Stimulated activated CD8-positive, alpha-beta memory T cell treated with anti-CD3 and anti-CD28 coated beads, Interleukin-4, amount 100 ng/mL, for 48 hours (primary cell): ENCODE data around the gene RARRES2.
"Not testable (repeated sequence)": the region's sequence is repeated elsewhere in the genome, so short reads cannot be mapped to it uniquely, and the experiment has no call there.

Experiments used
- DNase-seq: peaks from one replicate; pipeline ENCODE4 v3.0.0-alpha.2; 2020

The RARRES2 gene

DNA sequence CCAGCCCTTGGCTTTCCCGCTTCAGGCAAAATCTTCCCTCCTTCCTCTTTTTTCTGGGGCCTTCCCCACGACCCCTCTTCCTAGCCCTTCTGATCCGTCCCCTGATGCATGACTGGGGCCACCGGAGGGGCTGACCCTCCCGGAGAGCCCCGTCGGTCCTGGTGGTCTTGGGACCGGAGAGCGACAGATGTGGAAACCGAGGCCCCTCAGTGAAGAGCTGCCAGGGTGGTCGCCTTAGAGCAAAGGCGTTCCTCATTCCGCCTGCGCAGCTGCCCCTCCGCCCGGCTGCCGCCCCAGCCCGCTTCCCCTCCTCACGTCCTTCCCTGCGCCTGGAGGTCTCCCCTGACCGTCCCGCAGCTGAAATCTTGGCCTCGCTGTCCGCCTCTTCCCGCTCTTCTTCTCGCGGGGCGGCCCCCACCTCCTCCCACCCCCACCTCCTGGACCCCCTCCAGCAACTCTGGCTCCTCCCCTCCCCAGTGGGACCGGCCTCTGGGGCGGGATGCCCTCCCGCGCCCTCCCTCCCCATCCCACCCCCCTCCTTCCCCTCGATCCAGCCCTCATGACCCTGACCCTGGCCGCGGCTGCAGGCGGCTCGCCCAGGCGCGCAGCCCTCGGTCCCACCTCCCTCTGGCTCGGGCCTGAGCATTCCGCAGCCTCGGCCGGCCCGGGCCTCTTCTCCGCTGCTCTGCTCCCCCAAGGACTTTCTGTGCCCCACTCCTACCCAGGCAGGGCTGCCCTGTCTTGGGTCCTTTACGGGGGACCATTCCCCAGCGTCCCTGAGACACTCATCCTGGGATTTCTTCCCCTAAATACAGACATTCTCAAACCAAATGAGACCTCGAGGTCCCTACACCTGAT lies at the start of gene RARRES2:
Gene RARRES2 (minus strand): TSS at position 367 of the 858 bp plus-strand sequence. CDS start 1,020 bp downstream, outside the sequence.
- DNase-seq: no peak

DNA sequence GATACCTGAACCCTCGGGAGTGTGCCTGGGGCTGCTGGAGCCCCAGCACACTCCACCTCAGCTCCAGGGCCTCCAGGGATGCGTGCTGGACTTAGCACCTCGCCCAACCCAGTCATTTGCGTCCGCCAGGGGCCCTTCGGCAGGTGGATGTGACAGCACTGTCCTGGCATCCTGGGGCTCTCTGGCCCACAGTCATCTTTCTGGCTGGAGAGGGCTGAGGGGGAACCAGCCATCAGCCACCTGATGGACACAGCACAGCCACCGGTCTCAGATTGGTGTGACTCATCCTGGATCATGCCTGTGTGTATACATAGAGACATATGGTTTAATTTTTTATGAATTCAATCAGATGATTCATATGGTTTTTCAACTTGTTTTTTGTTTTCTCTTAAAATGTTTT lies 48.8 kb upstream of the RARRES2 start:
- DNase-seq: no peak

DNA sequence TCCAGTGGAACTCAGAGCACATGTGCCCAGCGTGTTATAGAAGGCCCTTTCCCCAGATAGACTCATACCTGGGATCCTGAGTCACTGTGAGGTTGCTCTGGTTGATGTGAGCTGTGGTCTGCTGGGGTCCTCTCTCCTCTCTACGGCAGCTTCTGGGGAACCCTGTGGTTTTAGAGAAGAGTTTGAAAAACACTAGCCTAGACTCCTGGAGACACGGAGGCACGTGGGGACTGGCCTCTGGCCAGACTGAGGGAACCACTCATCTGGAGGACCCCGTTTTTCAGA lies 48.0 kb upstream of the RARRES2 start:
- DNase-seq: peak; percentile 53

DNA sequence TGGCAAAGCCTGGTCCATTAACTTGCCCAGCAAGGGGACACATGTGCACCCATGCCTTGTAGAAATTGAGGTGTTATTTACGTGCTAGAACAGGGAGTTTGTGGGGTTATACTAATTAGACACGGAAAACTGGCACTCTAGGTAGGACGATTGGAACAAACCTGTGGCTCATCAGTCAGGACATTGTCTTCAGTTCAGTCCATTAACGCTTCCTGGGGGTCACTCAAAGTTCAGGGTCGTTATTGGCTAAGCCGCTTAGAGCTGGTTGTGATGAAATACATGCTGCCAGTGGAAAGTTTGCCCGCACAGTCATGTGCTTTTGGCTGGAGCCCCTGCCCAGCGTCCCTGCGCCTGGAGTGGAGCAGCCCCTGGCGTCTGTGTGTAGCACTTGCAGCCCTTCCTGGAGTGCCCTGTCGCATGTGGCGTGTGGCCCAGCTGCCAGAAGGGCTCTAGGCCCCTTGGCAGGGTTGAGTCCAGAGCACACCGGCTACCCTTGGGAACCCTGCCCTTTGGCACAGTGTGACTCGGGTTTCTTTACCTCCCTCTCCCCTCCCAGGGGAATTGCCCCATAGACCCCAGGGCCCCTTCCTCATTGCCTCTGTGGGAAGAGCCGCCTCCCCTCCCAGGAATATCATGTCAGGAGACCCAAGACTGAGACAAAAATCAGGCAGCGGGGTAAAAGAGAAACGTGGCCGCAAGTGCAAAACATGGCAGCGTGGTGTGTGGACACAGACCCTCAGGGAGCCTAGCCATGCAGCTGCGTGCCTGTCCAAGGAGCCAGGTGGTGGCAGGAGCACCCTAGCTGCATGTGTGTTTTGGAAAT lies 47.5 kb upstream of the RARRES2 start:
- DNase-seq: no peak

DNA sequence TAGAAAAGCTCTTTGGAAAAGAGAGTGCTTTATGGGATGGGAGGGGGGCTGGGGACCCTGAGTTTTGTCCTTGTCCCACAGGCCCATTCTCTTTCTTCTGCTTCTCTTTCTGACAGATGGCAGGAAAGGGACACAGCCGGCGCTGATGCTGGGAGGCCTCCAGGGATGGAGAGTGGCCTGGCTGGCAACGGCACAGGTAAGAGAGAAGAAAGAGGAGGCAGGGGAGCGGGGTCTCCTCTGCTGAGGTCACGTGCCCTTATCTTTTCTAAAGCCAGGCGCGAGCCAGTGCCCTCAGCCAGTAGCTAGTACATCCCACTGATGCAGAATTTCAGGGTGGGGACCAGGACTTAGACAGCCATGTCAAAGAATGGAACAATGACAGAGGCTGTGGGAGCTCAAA lies 46.9 kb upstream of the RARRES2 start:
- no peak for DNase-seq

DNA sequence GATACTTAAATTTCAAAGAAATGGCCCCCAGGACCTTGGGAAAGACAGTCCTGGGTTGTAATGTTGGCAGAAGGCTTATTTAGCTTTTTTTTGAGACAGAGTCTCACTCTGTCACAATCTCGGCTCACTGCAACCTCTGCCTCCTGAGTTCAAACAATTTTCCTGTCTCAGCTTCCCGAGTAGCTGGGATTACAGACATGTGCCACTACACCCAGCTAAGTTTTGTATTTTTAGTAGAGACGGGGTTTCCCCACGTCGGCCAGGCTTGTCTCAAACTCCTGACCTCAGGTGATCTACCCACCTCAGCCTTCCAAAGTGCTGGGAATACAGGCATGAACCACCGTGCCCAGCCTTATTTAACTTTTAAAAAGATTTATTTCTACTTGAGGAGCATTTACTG lies 44.5 kb upstream of the RARRES2 start:
- DNase-seq: not testable (repeated sequence)

DNA sequence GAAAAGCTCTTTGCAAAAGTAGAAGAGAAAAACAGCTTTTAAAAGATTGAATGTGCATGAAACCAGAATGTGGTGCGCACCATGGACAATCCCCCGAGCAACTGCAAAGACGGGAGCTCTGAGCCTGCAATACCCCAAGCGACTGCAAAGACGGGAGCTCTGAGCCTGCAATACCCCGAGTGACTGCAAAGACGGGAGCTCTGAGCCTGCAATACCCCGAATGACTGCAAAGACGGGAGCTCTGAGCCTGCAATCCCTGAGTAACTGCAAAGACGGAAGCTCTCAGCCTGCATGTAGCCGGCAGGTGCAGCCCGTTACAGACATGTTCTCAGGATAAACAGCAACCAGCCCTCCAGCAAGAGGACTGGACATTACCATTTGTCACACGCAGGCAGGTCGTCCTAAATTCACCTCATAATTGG lies 43.9 kb upstream of the RARRES2 start:
- no peak for DNase-seq

DNA sequence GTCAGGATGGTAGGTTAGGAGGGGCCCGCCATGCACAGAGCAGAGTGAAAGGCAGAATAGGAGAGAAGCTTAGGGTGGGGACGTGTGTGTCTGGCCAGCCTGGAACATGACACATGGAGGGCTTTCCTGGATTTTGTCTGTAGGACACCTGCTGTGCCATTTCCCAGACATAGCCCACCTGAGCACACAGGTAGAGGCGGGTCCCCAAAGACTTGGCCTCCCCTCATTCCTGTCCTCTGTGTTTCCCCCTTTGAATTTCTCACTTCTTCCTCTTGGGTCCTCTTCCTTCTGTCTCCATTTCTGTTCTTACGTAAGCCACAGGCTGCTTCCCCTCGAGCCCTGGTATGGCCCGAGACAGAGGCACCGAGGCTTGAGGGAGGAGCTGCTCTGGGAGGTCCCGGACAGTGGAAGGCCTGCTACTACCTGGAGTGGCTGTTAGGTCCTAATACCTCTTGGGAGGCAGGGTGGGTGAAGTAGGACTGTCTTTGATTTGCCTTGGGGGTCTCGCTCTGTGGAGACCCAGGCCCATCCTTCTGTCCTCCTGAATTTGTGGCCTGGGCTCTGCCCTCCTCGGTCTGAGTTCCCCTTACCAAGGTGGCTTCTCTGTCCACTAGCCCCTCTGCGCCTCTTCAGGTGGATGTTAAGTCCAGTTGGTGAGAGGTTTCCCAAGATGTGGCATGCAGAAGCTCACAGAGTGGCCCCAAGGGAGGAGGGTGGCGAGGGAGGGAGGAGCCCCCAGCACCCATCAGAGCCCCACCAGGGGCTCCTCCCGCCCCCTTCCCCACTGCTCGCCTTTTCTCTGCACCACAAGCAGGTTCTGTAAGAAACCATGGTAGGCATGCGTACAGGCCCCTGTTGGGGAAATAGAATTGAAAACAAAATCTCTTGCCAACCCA lies 43.2 kb upstream of the RARRES2 start:
- DNase-seq: no peak

DNA sequence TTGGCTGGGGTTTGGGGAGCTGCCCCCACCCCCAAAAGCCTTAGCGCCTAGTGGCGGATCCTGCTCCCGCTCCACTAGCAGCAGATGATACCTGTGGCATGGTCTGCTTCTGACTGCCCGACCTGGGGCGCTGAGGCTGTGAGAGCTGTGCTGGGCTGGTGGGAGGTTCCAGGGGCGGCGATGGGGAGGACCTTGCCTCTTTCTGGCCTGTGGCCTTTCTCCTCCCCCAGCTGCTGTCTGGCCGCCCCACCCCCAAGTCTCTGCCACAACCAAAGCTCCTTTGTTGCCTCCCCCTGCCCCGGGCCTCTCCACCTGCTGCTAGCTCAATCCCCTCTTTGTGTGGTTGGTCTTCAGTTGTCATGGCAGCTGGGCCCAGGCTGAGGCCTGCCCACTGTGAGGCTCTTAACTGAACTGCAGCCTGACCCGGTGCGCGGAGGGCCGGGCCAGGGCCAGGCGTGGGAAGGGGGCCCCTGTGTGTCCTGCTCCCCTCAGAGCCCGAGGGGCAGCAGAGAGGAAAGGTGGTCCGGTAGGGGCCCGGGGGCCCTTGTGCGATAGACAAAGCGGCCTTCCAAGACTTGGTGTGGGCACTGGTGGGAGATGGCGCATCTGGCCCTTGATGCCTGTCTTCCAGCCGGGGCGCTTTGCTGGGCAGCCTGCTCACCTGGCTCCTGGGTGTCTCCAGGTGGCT lies 42.4 kb upstream of the RARRES2 start:
- no peak for DNase-seq

DNA sequence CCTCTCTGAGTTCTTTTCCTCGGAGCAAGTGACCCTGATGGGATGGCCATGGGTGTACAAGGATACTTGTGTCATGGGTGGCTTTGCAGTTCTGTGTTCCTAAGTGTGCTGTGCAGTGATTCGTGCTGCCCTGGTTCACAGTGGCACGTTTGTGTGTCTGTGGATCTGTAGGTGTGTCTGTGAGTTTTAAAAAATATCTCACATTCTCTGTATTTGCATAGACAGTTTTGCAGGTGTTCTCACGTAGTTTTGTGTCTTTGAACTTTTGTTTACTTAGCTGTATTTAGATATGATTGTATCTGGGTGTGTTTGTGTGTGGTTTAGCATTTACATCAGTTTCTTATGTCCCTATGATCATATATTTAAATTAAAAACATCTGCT lies 41.4 kb upstream of the RARRES2 start:
- DNase-seq: no peak

DNA sequence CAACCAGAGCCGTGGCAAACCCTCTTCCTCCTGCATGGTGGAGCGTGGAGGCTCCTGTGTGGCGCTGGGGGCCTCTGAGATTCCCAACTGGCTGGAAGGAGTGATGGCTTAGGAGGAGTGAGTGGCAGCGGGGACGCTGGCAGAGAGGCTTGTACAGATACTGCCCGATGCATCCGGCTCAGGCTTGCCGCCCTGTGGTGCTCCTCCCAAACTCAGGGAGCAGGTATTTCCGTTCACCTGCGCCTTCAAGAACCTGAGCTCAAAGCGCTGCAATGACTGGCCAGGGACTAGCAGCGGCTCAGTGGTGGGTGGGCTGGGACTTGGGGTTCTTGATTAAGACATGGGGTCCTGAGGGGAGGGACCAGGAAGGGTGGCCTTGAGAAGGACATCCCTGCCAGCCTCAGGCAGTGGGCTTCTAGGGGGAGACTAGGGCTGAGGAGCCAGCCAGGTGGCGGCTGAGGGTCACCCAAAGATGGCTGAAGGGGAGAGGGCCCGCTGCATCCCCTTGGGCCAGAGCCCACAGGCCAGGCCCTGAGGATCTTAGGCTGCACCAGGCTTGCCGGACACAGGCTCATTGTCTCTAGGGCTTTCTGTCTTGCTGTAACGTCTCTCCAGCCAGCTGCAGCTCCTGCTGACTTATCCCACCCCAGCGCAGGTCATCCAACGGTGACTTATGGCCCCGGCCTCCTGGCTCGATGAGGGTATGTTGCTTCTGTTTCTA lies 40.9 kb upstream of the RARRES2 start:
- DNase-seq: no peak

DNA sequence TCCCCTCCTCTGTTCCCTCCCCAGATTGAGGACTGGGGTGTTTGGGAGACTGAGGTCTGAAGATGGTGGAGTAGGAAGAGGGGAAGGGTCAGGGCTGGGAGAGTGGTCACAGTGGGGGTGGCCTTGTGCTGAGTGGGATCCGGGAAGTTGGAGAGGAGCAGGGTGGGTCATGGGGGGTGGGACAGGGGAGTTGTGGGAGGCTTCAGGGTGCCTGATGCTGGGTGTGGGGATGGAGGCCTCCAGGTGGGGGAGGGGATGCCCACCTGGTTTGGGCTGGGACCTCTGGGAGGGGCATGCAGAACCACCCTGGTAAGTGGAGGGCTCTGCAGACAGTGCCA lies 40.3 kb upstream of the RARRES2 start:
- no peak for DNase-seq

DNA sequence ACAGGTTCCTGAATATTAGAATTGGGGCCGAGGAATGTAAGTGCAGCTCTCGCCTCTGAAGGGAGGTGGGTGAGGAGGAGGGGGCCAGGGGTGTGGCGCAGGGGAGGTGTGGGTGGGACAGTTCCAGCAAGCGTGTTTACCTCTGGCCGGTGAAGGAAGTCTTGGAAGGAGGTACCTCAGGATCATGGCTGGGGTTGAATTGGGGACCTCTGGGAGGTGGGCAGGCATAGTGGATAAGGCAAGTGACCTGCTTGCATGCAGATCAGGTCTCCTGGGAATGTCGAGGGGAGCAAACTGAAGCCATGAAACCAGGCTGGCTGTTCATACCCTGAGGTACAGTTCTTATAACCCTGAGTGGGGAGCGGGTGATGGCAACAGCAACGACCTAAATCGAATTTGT lies 39.7 kb upstream of the RARRES2 start:
- no peak for DNase-seq

DNA sequence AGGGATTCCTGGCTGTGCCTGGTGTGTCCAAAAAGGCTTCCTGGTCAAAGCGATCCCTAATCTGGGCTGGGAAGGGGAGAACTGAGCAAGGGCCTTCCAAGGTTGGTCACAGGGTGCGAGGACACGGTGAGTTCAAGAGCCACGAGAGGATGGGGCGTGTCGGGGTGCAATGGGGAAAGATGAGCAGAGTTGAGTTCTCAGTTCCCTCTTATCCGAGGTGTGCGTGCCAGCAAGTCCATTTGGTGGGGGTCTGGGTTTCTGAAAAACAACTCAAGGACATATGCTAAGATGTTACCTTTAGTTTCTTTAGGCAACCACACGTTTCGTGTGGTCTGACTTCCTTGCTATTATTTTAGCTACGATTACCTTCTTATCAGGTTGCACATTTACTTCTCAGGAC lies 39.0 kb upstream of the RARRES2 start:
- DNase-seq: no peak

DNA sequence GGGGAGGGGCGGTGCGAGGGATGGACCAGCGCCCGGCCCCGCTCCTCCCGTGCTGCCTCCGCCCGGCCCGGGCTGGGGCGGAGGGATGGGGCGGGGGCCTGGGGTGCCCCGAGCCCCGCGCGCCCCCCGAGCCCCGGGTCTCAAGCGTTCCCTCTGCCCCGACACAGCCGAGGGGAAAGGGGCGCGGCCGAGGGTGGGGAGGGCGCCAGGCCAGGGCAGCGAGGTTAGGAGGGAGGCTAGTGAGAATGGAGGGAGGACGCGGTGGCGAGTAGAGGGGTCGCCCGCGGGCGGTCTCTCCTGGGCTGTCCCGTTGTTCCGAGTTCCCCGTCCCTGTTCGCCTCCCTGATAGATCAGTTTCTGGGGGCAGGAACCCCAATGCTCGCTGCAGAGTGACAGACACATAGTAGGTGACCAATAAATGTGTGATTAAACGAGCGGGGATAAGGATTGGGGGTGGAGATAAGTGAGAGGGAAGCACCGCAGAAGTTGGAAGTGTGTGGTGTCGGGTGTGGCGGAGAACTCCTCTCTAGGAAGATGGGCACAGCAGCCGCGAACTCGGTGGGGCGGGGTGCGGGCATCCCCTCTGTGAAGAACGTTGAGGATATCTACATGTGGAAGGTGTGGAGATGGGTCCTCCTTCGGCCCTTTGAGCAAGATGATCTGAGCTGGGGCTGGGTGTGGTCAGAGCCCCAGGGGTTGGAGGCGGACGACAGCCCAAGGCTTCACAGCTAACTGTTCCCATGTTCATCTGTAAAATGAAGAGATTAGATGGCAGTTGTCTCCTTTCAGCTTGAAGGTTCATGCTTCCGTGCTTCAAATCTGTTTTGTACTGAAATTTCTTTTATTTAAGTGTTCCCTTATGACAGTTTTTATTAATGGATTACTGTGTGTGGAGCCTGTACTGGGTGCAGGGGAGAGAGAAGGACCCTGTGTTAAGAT lies 38.3 kb upstream of the RARRES2 start:
- peak; percentile 47 for DNase-seq

DNA sequence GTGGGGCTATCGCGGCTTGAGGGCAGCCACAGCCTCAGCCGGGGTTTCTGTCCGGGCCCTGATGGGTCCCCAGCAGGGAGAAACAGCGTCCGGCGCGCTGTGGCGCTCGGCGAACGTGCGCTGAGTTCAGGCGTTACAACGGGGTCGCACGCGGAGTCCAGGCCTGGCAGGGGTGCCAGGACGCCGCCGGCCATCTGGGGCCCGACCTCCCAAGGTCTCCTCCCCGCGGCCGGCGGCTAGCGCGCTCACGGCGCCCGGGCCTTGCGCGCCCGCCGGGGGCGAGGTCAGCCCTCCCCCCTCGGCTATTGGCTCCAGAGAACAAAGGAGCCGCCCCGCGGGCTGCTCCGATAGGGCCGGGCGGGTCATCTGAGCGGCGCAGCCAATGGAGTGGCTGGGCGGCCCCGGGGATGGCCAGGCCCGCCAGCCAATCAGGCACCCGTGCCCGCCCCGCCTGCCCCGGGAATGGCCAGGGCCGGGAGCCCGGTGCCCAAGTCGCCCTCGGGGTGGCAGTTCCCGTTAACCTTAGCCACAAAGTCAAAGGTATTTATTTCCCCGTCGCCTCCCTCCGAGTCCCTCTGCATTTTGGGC lies 37.5 kb upstream of the RARRES2 start, which contains the start of gene ZNF775:
Gene ZNF775 (plus strand): TSS at position 478 of the 588 bp plus-strand sequence. CDS start 9,141 bp downstream, outside the sequence.
- peak; percentile 93 for DNase-seq

DNA sequence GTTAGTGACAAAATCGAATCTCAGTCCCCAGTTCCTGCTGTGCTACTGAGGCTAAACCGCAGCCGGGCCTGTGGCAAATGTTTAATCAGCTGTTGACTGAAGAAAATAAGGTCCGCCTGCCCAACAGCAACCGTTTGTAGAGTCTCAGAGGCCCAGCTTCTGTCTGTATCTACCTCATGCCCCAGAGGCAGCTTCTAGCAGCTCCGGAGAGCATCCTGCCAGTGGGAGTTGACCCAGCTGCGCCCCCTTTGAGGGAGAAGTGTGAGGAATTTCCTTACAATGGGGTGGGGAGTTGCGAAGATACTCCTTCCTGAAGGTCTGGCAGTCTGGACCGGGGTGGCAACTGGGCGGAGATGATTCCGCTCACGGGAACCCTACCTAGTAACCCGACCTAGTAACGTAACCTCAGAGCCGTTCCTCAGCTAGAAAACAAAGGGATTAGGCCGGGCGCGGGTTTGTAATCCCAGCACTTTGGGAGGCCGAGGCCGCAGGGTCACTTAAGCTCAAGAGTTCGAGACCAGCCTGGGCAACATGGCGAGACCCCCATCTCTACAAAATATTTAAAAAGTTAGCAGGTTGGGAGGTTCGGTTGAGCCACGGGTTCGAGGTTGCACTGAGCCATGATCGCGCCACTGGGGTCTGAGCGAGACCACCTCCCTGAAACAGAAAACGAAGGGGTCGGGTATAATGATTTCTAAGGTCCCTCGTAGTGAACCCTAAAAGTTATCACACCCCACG lies 36.9 kb upstream of the RARRES2 start:
- peak; percentile 54 for DNase-seq

DNA sequence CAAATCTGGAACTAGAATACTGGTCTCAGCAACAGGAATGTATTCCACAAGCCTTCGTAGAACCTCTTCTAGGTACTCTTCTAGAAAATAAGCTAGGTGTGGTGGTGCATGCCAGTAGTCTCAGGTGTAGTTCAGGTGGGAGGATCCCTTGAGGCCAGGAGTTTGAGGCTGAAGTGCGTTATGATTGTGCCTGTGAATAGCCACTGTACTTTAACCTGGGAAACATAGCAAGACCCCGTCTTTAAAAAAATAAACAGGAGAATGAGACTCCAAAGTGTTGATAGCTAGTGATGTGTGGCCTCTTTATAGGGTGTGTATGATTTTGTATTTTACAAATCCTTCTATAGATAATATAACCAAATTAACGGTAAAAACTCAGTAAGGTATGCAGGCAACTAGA lies 36.2 kb upstream of the RARRES2 start:
- DNase-seq: no peak

DNA sequence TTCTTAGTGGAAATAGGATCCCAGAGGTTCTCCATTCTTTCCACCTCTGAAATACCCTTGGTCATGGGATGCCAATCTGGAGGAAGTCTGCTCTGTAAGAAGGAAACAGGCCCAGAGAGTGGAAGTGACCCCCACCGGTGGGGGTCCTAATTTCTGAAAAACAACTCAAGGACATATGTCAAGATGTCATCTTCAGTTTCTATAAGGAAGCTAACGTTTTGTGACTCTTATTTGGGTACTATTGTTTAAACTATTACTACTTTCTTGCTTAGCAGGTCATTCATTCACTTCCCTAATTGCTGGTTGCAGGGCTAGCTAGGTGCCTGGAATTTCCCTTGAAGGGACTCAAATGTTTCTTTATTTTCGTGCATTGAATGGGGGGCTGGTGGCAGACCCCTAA lies 35.8 kb upstream of the RARRES2 start:
- no peak for DNase-seq

DNA sequence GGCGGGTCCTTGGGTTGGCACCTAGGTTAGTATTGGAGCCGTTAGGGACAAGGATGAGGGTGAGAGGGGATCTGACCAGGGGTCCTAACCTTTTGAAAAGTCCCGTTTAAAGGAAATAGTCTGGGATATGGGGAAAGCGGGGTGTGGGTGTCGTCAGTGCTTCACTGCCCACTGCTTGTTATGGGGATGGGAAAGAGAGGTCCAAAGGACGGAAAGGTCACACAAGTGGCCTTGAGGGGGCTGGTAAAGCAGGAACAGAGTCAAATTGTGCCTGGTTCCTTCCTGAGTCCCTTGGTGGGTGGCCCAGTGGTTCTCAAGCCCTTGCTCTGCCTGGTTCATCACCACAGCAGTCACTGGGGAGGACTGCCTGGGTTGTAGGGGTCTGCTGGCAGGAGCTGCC lies 35.1 kb upstream of the RARRES2 start:
- DNase-seq: no peak
